ENCODE results near the gene TBC1D22A. TPM values are rescaled to one million over a fixed set of nuclear protein-coding genes. Genes with fewer than 3 reads are reported as not detected.

The TBC1D22A gene
- total RNA-seq, 1 donor from 2014 or later: 23.2 TPM

GRCh38 chr22:46958191-46958590 is 195.7 kb downstream of the TBC1D22A start:
- Mint-ChIP-seq H3K4me1 (ENCODE audit: low read depth) (no peaks in the 10 kb centered on the region), H3K27me3 (no peaks in the 10 kb centered on the region), H3K4me3 (ENCODE audit: low read depth) (no peak overlapping the region), H3K9me3 (ENCODE audit: low read depth) (no peaks in the 10 kb centered on the region), H3K36me3 (ENCODE audit: insufficient read depth) (no peaks in the 10 kb centered on the region), H3K27ac (no peak overlapping the region)
- TF ChIP-seq, protein P1, sequence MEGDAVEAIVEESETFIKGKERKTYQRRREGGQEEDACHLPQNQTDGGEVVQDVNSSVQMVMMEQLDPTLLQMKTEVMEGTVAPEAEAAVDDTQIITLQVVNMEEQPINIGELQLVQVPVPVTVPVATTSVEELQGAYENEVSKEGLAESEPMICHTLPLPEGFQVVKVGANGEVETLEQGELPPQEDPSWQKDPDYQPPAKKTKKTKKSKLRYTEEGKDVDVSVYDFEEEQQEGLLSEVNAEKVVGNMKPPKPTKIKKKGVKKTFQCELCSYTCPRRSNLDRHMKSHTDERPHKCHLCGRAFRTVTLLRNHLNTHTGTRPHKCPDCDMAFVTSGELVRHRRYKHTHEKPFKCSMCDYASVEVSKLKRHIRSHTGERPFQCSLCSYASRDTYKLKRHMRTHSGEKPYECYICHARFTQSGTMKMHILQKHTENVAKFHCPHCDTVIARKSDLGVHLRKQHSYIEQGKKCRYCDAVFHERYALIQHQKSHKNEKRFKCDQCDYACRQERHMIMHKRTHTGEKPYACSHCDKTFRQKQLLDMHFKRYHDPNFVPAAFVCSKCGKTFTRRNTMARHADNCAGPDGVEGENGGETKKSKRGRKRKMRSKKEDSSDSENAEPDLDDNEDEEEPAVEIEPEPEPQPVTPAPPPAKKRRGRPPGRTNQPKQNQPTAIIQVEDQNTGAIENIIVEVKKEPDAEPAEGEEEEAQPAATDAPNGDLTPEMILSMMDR (IDR thresholded peaks at IDR 0.05; ENCODE audit: unreplicated experiment): no peak
- no peak for DNase-seq (ENCODE audit: low spot score, unreplicated experiment)

DNA sequence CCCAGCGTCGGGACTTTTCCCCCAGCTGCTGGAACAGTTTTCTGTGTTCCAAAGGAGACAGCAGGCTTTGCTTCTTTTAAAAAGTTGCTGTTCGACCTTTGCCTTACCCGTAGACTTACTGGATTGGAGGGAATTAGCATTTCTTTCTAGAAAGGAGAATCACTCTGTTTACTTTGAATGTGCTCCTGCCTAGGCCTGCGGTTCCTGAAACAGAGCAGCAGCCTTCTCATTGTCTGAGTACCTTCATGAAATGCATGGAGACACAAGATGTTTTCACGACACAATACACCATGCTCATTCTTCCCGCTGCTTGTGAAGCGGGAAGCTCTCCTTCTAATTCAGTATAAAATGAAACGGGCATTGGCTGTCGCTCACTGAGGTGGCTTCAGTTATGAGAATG is 196.2 kb downstream of the TBC1D22A start:
- Mint-ChIP-seq H3K27me3 (no peaks in the 10 kb centered on the region), H3K9me3 (ENCODE audit: low read depth) (no peaks in the 10 kb centered on the region), H3K4me3 (ENCODE audit: low read depth) (no peak overlapping the region), H3K36me3 (ENCODE audit: insufficient read depth) (no peaks in the 10 kb centered on the region), H3K4me1 (ENCODE audit: low read depth) (no peaks in the 10 kb centered on the region), H3K27ac (no peak overlapping the region)
- no peak for DNase-seq (ENCODE audit: low spot score, unreplicated experiment)
- TF ChIP-seq, protein P1 (IDR thresholded peaks at IDR 0.05; ENCODE audit: unreplicated experiment): no peak

DNA sequence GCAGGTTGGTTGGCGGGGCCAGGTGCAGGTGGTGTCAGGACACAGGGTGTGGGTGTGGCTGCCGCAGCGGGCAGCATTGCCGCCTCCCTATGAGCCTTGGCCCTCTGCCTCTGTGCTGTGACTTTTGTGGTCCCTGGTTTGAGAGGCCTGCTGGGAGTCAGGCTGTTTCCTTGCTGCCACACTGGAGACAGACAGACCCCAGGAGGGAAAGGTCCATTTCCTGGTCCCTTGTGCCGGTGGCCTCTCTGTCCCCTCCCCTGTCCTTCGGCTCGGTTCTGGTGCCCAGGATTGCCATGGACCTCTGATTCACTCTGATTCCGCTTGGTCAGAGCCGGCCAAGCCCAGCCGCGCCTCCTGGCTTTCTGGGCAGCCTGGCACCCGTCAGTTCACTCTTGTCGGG is 196.9 kb downstream of the TBC1D22A start:
- no peaks in the 10 kb centered on the region for H3K27me3 Mint-ChIP-seq
- no peak overlapping the region for H3K4me3 Mint-ChIP-seq (ENCODE audit: low read depth)
- DNase-seq (ENCODE audit: low spot score, unreplicated experiment): no peak
- no peaks in the 10 kb centered on the region for H3K36me3 Mint-ChIP-seq (ENCODE audit: insufficient read depth)
- H3K4me1 Mint-ChIP-seq (ENCODE audit: low read depth): no peaks in the 10 kb centered on the region
- H3K9me3 Mint-ChIP-seq (ENCODE audit: low read depth): no peaks in the 10 kb centered on the region
- H3K27ac Mint-ChIP-seq: no peak overlapping the region
- TF ChIP-seq, protein P1 (IDR thresholded peaks at IDR 0.05; ENCODE audit: unreplicated experiment): no peak

- Mint-ChIP-seq H3K9me3 (ENCODE audit: low read depth) (no peaks in the 10 kb centered on the region), H3K27ac (no peak overlapping the region), H3K4me3 (ENCODE audit: low read depth) (no peak overlapping the region), H3K4me1 (ENCODE audit: low read depth) (no peaks in the 10 kb centered on the region), H3K36me3 (ENCODE audit: insufficient read depth) (no peaks in the 10 kb centered on the region), H3K27me3 (no peaks in the 10 kb centered on the region)
- no peak for DNase-seq (ENCODE audit: low spot score, unreplicated experiment)
- TF ChIP-seq, protein P1 (IDR thresholded peaks at IDR 0.05; ENCODE audit: unreplicated experiment): no peak
Observed at GRCh38 chr22:46961591-46962295, 199.3 kb downstream of the TBC1D22A start.

- no peak for DNase-seq (ENCODE audit: low spot score, unreplicated experiment)
- Mint-ChIP-seq H3K36me3 (ENCODE audit: insufficient read depth) (no peaks in the 10 kb centered on the region), H3K27me3 (no peaks in the 10 kb centered on the region), H3K9me3 (ENCODE audit: low read depth) (no peaks in the 10 kb centered on the region), H3K27ac (no peak overlapping the region), H3K4me3 (ENCODE audit: low read depth) (no peak overlapping the region), H3K4me1 (ENCODE audit: low read depth) (no peaks in the 10 kb centered on the region)
- TF ChIP-seq, protein P1 (IDR thresholded peaks at IDR 0.05; ENCODE audit: unreplicated experiment): no peak
Observed at GRCh38 chr22:46962406-46962805, 200.0 kb downstream of the TBC1D22A start.

All from progenitor cell of endocrine pancreas (in vitro differentiated cells).